ENCODE measurements around the gene ELANE. TPM values are rescaled to one million over a fixed set of nuclear protein-coding genes. Genes with fewer than 3 reads are reported as not detected.

The ELANE gene
- total and polyA plus RNA-seq, 9 of the 15 experiments (the other 6 are each of a cell fraction or from before 2014, with no cell fraction given): not detected

DNA sequence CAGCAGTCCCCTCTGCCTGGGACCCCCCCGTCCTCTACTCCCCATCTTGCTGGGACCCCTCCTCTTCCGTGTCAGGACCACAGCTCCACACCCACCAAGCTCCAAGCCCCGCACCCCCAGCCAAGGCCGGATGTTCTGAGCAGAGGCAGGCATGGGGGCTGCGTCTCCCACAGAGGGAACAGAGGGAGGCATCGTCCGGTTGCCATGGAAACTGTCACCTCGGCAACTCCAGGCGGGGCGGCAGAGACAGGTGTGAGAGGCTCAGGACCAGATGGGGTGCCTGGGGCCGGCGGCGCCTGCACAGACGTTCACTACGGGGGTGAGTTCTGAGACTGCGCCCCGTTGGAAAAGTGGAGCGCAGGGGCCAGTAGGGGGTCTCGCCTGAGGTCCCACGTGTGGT, 46.6 kb downstream of the ELANE start:
- H2AFZ ChIP-seq (ENCODE audit: low read depth, low read length): no peak overlapping the region
- peaks cover 12% of the 10 kb centered on the region for H4K20me1 ChIP-seq (replicated peaks; ENCODE audit: control insufficient read depth, insufficient read depth, low read length)
- POLR2A ChIA-PET: no interaction called here
- CTCF ChIA-PET (ENCODE audit: low intra/inter-chr PET ratio): no interaction called here
- peaks cover 35% of the 10 kb centered on the region for H3K79me2 ChIP-seq (ENCODE audit: control insufficient read depth, insufficient read depth, low read length)
- peaks cover 5% of the 10 kb centered on the region for H3K9me1 ChIP-seq (ENCODE audit: control insufficient read depth, insufficient read depth, low read length)
- BruUV-seq (replicated peaks): no TSS peak
- DNase-seq (ENCODE audit: extremely low read depth in 1 of 4, low spot score in 3 of 4) (peak in 1 of 4 experiments; percentile 44), ATAC-seq (no peak), FAIRE-seq (no peak)
- H3K27ac ChIP-seq (ENCODE audit: extremely low read depth, low read depth, low read length): no peak overlapping the region
- peaks cover 27 to 73% of the 10 kb centered on the region in 2 experiments for H3K4me1 ChIP-seq (replicated peaks in 1 of 2; ENCODE audit: control insufficient read depth in 2 of 2, insufficient read depth in 2 of 2, low read length in 2 of 2)
- H3K4me3 ChIP-seq: no peak overlapping the region
- no peaks in the 10 kb centered on the region for H3K9me3 ChIP-seq (replicated peaks; ENCODE audit: control insufficient read depth, insufficient read depth, low read depth, low read length)
- WGBS (ENCODE audit: insufficient coverage, low coverage, missing lambda C conversion rate): 87% methylated on average over 17 of the region's 20 CpGs
- in situ Hi-C loops (cut with MboI) (no loop called here), intact Hi-C loops (cut with micrococcal nuclease) (no loop called here)
- no peaks in the 10 kb centered on the region for H3K27me3 ChIP-seq (ENCODE audit: control insufficient read depth in 2 of 2, insufficient read depth in 2 of 2, low read length in 2 of 2)
- H3K4me2 ChIP-seq (ENCODE audit: insufficient read depth, low read length): no peak overlapping the region
- H3K9ac ChIP-seq (ENCODE audit: insufficient read depth in 1 of 2, low read depth in 2 of 2, low read length in 2 of 2): no peak overlapping the region
- peaks cover 54% of the 10 kb centered on the region; the same call in 2 of the 3 replicates for H3K36me3 ChIP-seq (ENCODE audit: control insufficient read depth, insufficient read depth, low read length)
- peak; percentile 94 for TF ChIP-seq RBM22 (IDR thresholded peaks at IDR 0.05; ENCODE audit: low read depth, low read length, poor library complexity, severe bottlenecking)
- TF ChIP-seq BHLHE40 (IDR thresholded peaks at IDR 0.05; ENCODE audit: low read length): no peak
- TF ChIP-seq ZNF655 (CRISPR knock-in tag; IDR thresholded peaks at IDR 0.05): no peak
- 0 out of 4 replicates have a peak, but pooled peaks of 1 of the 2 experiments have one; percentile 35 for TF ChIP-seq RCOR1 (IDR thresholded peaks at IDR 0.05; ENCODE audit: borderline replicate concordance in 1 of 2, low read depth in 2 of 2, low read length in 2 of 2)
- TF ChIP-seq ZNF124 (CRISPR knock-in tag; IDR thresholded peaks at IDR 0.05): no peak
- TF ChIP-seq HIVEP1 (CRISPR knock-in tag; IDR thresholded peaks at IDR 0.05): no peak
- TF ChIP-seq MYNN (IDR thresholded peaks at IDR 0.05): peak; percentile 95
- TF ChIP-seq MYNN (CRISPR knock-in tag; IDR thresholded peaks at IDR 0.05): peak; percentile 72; the same call in 1 of the 2 replicates
- no peak for TF ChIP-seq THRAP3 (IDR thresholded peaks at IDR 0.05; ENCODE audit: borderline replicate concordance)
- TF ChIP-seq MXI1 (IDR thresholded peaks at IDR 0.05; ENCODE audit: low read depth, low read length): peak; percentile 78
- TF ChIP-seq TRIM28 (IDR thresholded peaks at IDR 0.05): no peak
- 0 out of 2 replicates have a peak, but pooled peaks have one; percentile 12 for TF ChIP-seq RBFOX2 (IDR thresholded peaks at IDR 0.05; ENCODE audit: low read depth, low read length)
- 0 out of 2 replicates have a peak, but pooled peaks have one; percentile 43 for TF ChIP-seq CBFB (CRISPR knock-in tag; IDR thresholded peaks at IDR 0.05)
- no peak for TF ChIP-seq ESRRA (IDR thresholded peaks at IDR 0.05; ENCODE audit: borderline replicate concordance, low read depth)
- no peak for TF ChIP-seq THRB (CRISPR knock-in tag; conservative IDR thresholded peaks at IDR 0.05)
- TF ChIP-seq CTBP1 (IDR thresholded peaks at IDR 0.05; ENCODE audit: borderline replicate concordance): peak; percentile 14; the same call in 1 of the 2 replicates
- TF ChIP-seq BMI1 (IDR thresholded peaks at IDR 0.05; ENCODE audit: low read length): peak; percentile 68
- no peak for TF ChIP-seq DDX20 (tag; IDR thresholded peaks at IDR 0.05; ENCODE audit: low read depth)
- peak; percentile 65 for TF ChIP-seq POLR2G (IDR thresholded peaks at IDR 0.05; ENCODE audit: low read depth, low read length)
- TF ChIP-seq TAF1 (IDR thresholded peaks at IDR 0.05; ENCODE audit: control insufficient read depth, extremely low read depth, insufficient read depth, low read length, severe bottlenecking): no peak
- TF ChIP-seq SPI1 (IDR thresholded peaks at IDR 0.05; ENCODE audit: borderline replicate concordance, low read depth, low read length): no peak
- no peak for TF ChIP-seq HLTF (IDR thresholded peaks at IDR 0.05)
- no peak for TF ChIP-seq CBX3 (IDR thresholded peaks at IDR 0.05; ENCODE audit: borderline replicate concordance in 1 of 2, low read length in 2 of 2)
- TF ChIP-seq ZNF3 (CRISPR knock-in tag; IDR thresholded peaks at IDR 0.05): no peak
- no peak for TF ChIP-seq PURB (CRISPR knock-in tag; IDR thresholded peaks at IDR 0.05; ENCODE audit: low read depth)
